ENCODE measurements around the gene ABCC12.
"Not testable (repeated sequence)": the region's sequence is repeated elsewhere in the genome, so short reads cannot be mapped to it uniquely, and the experiment has no call there.

The ABCC12 gene
- total RNA-seq, result 0 reads per million in 4 donors

DNA sequence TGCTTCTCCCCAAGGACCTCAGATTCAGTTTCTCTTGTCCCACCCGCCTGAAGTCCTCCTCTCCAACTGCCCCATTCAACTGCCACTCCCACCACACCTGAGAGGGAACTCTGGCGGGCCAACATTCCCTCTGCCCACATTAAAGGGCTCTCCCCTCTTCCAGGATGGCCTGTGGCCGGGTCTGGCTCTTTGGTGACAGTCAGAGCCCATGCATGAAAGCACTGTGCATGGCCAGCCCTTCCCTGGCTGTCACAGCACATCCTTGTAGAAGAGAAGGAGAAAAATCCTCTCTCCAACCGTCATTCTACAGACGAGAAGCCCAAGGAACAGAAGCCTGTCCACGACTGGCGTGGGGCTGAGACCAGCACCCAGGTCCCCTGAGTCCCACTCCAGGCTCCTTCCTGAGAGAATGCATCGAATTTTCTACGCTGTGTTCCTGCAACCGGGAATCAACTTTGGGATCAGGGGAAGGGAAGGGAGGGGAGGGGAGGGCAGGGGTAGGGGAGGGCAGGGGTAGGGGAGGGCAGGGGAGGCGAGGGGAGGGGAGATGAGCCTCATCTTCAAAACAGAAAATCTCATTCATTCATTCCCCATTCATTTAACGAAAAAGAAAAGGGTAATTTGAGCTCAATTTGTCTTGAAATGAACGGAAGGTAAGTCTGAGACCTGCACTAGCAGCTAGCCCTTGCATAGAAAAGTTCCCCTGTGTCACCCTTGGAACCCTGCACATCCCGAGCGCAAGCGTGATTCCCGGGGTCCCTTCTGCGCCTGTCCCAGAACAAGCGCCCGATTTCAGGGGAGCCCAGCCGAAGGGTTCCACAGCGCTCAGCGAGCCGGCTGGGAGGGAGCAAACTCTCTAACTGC, at the start of gene ABCC12:
ABCC12 (minus strand) TSS at position 68 of the 864 bp plus-strand sequence. CDS start 9,569 bp downstream, outside the sequence.
- no peak for DNase-seq

- DNase-seq, result no peak
These were observed 49.0 kb upstream of the ABCC12 start for GRCh38 chr16:48204825-48205151.

DNA sequence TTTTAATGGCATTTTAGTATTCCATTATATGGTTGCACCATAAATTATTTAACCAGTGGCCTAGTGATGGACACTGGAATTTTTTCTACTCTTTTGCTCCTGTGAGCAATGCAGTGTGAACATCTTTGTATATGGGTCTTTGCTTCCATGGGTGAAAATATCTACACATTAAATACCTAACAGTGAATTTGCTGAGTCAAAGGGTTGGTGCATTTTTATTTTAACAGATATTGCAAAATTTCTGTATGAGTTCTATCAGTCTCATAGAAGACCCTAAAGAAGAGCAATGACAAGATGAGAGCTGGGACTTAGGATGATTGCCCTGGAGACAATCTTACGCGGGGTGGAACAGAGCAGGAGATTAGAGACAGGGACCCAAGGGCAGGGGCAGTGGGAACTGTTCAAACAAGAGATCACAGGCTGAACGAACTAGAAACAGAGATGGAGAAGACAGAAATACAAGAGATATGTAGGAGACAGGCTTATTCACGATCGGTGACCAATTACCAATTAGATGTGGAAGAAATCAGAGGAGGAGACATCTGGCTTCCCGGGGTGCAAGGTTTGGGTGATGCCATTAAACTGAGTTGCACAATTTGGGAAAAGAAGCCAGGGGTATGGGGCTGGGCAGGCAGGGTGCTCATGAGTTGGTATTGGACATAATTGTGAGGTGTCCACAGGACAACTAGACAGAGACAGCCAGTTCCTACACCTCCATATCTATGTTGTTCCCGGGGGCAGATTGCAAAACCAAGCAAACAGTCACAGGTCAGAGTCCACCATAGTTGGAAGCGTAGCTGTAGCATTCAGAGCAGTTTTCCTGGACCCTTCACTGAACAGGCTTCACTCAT, 48.4 kb upstream of the ABCC12 start:
- no peak for DNase-seq

DNA sequence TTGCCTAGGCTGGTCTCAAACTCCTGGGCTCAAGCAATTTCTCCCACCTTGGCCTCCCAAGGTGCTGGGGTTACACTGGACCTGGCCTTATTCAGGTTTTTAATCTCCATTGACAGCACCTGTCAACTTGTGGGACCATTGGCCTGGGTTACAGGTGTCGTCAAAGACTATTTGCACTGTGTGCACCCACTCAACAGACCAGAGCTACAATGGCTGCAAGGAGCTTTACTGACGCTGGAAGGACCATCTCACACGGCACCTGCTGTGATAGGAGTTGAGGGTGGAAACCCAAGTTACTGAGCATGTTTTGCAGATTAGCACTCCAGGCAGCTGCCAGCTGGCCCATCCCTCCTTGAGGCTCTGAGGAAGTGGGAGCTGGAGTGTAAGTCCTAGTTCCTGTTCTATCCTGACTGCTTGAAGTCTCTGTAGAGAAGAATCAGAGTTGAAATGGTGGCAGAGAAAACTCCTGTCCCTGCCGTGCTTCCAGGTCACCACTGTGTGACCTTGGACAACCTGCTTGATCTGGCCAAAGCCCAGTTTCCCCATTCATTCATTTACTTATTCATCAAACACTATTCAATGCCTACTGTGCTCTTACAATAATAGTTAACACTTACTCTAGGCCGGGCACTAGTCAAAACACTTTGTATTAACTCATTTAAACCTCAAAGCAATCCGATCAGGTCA, 45.9 kb upstream of the ABCC12 start:
- no peak for DNase-seq

DNA sequence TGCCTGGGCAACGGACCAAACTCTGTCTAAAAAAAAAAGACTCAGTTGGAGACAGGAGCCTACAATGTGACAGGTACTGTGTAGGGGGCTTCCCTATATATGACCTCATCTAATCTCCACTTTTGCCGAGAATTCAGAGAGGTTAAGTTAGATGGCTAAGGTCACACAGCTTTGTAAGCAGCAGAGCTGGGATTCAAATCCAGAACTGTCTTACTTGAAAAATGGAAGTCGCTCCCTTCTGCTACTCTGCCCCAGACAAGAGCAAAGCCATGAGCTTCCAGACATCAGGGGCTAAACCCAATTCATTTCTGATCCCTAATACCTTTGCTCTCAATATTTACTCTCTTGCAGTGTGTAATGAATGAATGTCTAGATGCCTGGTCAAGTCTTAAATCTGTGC, 41.5 kb upstream of the ABCC12 start:
- DNase-seq, result no peak

- no peak for DNase-seq
These were observed 39.2 kb upstream of the ABCC12 start for GRCh38 chr16:48194828-48195556.

- DNase-seq, result no peak
These were observed 38.1 kb upstream of the ABCC12 start for GRCh38 chr16:48193846-48194245.

- DNase-seq, result peak in 1 of 5 donors; percentile 65
These were observed 32.8 kb upstream of the ABCC12 start for GRCh38 chr16:48188449-48189102.

DNA sequence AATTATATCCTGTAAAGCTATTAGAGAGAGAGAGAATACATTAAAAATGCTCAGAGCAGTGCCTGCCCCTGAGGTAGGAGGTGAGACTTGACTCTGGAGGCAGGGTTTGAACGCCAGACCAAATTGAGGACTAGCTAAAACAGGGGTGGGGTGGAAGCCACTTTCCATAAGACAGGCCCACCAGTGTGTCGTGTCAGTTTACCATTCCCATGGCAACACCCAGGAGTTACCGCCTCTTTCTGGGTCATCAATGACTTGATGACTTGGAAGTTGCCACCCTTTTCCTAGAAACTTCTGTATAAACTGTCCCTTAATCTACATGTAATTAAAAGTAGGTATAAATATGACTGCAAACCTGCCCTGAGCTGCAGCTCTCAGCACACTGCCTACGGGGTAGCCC, 32.0 kb upstream of the ABCC12 start:
- no peak for DNase-seq

GRCh38 chr16:48184681-48185080, 28.9 kb upstream of the ABCC12 start:
- no peak for DNase-seq

DNA sequence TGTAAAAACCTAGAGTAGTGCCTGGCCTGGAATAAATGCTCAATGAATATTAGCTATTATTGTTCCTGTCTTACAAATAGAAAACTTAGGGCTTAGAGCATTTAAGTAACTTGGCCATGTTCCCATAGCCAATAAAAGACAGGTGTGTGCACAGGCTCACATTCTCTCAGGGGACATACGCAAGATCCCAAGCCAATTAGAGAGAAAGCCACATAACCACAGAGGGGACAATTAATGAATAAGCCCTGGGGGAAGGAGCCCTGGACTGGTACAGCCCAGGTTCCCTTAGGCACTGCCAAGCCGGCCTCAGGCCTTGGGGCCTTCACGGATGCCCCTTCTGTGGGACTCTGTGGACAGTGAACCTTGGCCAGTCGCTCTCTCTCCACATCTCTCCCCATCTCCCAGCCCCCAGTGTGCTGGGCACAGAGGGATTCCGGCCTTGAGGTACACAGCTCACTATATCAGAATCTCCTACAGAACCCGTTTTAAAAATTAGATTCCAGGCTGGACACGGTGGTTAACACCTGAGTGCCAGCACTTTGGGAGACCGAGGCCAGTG, 27.3 kb upstream of the ABCC12 start:
- DNase-seq, result no peak

DNA sequence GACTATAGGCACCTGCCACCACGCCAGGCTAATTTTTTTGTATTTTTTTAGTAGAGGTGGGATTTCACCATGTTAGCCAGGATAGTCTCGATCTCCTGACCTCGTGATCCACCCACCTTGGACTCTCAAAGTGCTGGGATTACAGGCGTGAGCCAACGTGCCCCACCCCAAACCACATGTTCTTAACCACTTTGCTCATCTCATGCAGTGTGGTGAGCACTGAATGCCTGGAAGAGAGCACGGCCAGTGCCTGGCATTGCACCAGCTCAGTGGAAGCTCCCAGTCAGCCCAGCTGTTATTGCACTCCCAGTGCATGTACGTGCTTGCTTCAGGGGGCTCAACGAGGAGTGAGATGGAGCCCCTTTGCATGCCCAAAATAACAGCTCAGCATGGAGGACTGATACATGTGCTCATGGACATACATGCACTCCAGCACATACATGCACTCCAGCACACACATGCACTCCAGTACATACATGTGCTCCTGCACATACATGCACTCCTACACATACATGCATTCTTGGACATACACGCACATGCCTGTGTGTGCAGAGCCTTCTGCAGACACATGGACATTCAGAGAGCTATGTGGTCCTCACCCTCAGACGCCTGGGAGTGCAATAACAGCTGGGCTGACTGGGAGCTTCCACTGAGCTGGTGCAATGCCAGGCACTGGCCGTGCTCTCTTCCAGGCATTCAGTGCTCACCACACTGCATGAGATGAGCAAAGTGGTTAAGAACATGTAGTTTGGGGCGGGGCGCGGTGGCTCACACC, 26.1 kb upstream of the ABCC12 start:
- not testable (repeated sequence) for DNase-seq

DNA sequence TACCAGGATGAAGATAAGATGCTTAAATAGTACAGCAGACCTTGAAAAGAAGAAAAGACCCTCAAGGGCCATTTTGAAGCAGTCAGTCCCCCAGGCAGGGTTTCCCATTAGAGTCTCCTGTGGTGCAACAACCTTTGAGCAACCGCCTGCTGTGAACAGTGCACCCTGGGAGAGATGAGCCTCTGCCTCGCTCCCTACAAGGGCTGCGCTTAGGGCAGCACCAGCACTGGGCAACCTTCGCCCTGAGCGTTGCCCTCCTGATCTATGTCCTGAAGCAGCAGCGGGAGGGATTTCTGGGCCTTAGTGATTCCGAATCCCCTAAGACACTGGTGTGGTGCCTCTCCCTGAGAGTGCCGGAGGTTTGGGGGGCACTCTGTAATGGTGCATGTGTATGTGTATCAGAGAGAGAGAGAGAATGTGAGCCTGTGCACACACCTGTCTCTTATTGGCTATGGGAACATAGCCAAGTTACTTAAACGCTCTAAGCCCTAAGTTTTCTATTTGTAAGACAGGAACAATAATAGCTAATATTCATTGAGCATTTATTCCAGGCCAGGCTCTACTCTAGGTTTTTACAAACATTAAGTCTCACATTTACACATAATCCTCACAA, 25.2 kb upstream of the ABCC12 start:
- DNase-seq, result no peak

GRCh38 chr16:48176635-48177408, 21.0 kb upstream of the ABCC12 start:
- DNase-seq, result no peak

DNA sequence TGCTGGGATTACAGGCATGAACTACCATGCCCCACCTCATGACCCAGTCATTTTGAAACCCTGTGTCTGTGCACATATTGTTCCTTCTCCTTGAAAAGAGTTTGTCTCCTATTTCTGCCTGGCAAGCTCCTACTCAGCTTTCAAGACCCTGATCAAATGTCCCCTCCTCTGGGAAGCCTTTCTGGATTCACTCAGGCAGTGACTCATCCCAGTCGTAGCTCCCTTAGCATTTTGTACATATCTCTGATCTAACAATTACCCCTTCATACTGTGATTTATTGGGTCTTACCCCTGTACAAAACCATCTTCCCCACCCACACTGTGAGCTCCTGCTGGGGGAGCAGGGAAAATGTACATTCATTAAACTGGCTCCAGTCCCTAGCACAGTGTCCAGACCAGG, 18.1 kb upstream of the ABCC12 start:
- DNase-seq, result no peak

- DNase-seq, result no peak
These were observed 16.9 kb upstream of the ABCC12 start for GRCh38 chr16:48172682-48173081.

DNA sequence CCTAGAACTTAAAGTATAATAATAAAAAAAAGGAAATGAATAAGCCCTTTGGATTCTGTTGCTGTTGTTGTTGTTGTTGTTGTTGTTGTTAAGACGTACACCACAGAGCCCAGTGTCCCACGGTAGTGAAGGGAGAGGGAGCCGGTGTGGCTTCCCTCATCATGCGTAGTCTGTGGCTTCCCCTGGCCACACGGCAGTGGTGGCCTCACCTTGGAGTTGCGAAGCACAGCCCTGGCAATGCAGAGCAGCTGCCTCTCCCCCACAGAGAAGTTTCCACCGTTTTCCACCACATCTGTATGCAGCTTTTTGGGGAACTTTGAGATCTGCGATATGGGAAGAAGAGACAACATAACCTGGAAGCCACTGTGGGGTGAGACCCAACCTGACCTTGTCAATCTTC, 14.1 kb upstream of the ABCC12 start:
- no peak for DNase-seq

- DNase-seq, result no peak
These were observed 12.3 kb upstream of the ABCC12 start for GRCh38 chr16:48168075-48168474.

GRCh38 chr16:48166617-48167016, 10.8 kb upstream of the ABCC12 start:
- not testable (repeated sequence) for DNase-seq
